ENCODE data around the gene RIMBP3C.
"Not testable (repeated sequence)": the region's sequence is repeated elsewhere in the genome, so short reads cannot be mapped to it uniquely, and the experiment has no call there.

RIMBP3C gene

DNA sequence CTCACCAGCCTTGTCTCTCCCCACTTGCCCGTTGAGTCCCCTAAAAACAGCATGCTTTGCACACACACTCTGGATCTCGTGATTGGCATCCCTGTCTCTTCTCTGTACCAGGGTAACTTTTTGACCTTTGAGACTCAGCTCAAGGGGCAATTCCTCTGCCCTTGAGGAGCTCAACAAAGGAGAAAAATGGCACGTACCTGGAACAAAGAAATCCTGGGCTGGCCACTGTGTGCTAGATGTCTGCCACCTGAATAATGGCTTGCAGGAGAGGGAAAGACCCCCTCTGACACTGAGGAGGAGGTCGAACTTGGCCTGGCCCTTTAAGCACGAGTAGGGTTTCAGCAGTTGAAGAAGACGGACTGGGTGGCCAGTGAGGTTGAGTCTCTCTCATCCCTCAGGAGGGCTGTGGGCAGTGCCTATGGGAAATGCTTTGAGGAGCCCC, 22.1 kb upstream of the RIMBP3C start:
- DNase-seq (ENCODE audit: low spot score), result no peak

DNA sequence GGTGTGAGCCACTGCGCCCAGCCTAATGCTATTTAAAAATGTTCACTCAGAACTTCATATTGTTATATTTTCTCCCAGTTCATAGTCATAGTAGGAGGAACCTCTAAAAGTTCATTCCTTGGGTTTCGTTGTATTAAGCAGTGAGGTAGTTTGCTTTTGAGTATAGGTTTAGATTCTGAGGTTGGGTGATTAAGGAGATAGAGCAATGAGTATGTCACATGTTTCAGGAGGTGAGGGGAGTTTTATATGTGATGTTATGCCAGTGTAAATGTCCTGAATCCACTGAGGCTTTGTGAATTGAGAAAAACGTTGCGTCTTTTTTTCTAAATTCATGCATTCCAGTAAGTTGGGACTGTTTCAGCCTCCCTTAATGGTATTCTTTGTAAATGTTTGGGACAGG, 20.4 kb upstream of the RIMBP3C start:
- DNase-seq (ENCODE audit: low spot score), result no peak

DNA sequence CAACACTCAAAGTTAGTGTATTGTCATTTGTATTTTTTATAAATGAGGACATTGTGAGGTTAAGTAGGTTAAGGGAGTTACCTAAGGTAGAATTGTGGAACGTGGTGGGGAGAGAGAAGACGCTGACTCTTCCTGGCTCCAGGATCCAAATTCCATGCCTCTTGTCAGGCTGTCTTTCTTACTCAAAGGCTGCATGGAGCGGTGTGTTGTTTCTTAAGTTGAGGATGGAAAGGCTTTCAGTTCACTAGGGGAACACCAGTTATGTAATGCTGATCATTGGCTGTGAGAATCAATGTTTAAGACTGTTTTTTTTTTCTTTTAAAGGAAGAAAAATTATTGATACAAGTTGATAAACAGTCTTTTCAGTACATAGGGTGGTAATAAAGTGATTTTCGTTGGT, 19.1 kb upstream of the RIMBP3C start:
- DNase-seq (ENCODE audit: low spot score), result no peak

DNA sequence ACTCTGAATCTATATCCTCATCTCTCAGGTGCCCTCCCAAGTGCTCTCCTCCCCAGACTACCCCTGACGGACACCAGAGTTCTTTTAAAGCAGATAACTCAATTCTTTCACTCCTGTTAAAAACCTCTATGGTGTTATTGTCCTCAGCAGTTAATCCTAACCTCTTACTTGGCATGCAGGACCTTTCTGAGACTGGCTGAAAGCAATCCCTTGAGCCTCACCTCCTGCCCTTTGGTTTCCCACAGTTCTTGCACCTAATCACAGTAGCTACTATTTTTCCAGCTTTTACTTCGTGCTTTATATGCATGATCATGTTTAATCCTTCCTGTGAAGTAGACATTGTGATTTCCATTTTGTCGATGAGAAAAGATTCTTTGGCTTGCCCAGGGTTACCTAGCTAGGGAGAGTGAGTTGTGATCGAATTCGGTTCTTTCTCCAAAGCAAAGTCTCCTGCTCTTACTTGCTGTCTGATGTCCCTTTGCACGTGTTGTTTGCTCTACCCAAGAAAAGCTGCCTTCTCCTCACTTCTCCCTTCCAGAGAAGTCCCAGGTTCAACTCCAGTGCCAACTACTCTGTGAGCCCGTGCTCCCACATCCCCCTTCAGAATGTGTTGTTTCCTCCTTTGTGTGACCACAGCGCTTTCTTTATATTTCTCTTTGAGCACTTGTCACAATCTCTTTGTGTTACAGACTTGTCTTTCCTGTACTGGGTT, 18.4 kb upstream of the RIMBP3C start:
- DNase-seq (ENCODE audit: low spot score), result no peak

DNA sequence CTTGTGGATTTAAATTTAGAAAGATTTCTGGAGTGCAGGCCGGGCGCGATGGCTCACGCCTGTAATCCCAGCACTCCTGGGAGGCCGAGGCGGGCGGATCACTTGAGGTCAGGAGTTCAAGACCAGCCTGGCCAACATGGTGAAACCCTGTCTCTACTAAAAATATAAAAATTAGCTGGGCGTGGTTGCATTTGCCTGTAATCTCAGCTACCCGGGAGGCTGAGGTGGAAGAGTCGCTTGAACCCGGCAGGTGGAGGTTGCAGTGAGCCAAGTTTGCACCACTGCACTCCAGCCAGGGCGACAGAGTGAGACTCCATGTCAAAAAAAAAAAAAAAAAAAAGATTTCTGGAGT, 17.8 kb upstream of the RIMBP3C start:
- DNase-seq (ENCODE audit: low spot score), result not testable (repeated sequence)

DNA sequence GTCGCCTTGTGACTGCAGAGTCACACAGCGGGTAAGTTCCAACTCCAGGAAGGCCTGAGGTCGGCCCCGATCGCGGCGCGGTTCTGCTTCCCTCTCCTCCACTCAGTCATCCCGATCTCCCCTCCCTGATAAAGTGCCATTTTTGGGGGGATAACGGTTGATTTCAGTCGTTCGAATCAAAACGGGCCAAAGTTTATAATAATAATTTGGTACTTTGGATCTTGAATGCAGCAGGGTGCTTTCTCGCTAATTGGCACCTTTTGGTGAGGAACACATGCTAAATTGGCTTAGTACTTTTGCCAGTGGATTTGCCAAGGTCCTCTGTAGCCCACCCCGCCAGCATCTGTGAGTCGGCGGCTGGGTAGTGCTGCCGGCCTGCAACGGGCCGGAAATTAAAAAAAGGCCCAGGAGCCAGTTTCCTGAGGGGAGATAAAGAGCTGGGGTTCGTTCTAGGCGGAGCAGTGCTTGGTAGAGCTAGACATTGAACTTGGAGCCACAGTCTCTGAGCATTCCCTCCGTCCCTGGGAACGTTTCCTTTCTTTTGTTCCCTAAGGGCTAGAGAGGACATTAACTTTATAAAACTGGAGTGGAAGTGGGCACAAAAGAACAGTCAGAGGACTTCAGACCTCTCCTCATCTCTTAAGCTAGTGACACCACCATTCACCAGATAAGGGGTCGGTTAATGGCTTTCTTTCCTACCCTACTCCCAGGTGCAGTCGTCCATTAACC, 17.2 kb upstream of the RIMBP3C start:
- no peak for DNase-seq (ENCODE audit: low spot score)

DNA sequence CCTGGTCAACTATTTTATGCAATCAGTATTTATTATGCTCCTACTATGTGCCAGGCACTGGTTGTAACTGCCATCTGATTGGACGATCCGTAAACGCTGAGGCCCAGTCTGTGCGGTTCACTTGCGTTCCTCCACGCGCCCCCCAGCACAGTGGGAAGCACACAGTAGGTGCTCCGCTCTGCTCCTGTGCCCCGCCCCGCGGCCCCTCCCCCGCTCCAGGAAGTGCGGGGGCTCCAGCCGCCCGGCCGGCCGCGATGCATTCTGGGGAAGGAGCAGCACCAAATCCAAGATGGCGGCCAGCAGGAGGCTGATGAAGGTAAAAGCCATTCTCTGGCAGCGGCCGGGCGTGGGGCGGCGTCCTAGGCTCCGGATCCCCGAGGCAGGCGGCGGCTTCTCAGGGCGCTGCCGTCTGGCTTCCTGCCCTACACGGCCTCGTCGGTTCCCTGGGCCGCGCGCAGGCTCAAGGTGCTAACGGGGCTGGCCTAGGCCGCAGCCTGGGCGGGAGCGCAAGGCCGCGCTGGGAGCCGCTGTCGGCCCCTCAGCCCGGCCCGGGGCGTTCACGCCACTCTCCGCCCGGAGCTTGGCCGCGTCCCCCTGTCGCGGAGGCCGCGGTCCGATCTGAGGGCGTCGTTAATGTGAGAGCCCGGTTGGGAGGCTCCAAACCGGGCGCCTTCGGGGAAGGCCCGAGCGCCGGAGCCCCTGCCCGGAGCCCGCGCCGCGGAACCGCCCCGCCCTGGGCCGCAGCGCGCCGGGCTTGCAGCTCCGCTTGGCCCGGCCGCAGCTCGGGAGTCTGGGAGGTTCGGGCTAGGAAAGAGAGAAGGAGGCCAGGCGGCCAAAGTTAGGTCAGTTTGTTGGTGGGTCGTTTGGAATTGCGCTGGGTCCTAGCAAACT, 16.4 kb upstream of the RIMBP3C start, which contains the start of gene UBE2L3:
Gene UBE2L3 (plus strand): TSS at position 259 of the 891 bp plus-strand sequence. CDS start 31 bp downstream, at position 290.
- DNase-seq (ENCODE audit: low spot score), result peak; percentile 80

DNA sequence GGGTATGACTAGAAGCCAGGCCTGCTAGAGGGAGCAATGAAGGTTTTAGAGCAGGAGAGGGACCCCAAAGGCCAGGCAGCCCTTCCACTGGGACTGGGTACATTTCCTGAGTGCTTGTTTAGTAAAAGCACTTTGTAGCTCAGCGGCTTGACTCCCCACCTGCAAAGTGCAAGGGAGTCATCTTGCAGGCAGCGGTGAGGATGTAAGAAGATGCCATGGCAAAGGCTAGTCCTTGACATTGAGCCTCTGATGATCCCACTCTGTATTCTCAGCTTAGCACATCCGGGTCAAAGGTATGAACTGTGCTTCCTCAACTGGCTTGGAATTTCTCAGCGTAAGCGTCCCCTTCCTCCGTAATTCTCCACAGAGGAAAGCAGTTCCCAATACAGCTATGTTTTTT, 13.2 kb upstream of the RIMBP3C start:
- DNase-seq (ENCODE audit: low spot score), result no peak

DNA sequence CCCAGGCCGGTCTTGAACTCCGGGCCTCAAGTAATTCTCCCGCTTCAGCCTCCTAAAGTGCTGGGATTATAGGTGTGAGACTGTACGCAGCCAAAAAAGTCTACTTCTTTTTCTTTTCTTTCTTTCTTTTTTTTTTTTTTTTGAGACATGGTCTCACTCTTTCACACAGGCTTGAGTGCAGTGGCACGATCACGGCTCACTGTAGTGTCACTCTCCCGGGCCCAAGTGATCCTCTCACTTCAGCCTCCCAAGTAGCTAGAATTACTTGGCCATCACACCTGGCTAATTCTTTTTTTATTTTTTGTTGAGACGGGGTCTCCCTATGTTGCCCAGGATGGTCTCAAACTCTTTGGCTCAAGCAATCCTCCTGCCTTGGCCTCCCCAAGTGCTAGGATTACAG, 12.7 kb upstream of the RIMBP3C start:
- DNase-seq (ENCODE audit: low spot score), result no peak

DNA sequence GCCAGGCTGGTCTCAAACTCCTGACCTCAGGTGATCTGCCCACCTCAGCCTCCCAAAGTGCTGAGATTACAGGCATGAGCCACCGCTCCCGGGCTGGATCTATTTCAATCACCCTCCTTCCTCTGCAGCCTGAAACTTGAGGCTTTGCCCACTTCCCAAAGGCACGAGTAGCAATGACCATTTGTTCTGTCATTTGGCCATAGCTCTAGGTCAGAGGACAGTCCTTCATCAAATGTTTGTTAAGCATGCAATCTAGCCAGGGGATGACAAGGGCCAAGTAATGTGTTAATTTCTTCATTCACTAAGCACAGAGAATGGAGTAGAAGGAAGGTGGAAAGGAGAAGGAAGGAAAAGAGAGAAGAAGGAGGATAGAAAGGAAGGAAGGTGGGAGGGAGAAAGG, 9.4 kb upstream of the RIMBP3C start:
- not testable (repeated sequence) for DNase-seq (ENCODE audit: low spot score)

DNA sequence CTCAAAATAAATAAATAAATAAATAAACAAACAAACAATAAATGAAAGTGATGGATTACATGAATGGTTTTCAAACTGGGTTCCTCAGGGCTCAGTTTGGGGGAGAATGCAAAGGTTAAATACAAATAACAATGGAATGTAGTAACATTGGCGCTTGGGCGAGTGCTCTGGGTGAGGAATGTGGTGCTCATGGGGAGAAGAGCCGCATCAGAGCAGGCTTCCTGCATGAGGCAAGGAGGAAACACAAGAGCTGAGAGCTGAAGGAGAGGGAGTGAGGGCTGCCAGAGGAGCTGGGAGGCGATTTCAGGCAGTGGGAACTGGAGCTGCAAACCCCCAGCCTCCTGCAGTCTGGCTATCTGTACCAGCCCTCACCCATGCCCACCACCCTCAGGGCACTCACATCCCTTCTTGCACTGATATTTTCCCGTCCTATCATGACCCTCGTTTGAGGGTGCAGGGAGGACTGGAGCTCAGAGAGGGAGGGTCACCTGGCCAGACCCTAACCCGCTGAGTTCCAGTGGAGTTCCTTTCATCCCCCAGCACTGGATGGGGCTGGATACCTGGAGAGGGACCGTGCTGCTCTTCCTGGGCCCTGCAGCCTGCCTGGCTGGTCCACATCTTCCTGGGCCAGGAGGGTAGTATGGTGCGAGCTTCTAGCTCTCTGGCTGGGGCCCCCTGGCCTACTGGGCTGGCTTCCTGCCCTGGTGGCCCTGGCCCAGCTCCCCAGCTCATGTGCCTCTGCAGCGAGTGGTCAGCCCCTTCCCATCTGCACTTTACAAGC, 8.3 kb upstream of the RIMBP3C start:
- DNase-seq (ENCODE audit: low spot score), result not testable (repeated sequence)

DNA sequence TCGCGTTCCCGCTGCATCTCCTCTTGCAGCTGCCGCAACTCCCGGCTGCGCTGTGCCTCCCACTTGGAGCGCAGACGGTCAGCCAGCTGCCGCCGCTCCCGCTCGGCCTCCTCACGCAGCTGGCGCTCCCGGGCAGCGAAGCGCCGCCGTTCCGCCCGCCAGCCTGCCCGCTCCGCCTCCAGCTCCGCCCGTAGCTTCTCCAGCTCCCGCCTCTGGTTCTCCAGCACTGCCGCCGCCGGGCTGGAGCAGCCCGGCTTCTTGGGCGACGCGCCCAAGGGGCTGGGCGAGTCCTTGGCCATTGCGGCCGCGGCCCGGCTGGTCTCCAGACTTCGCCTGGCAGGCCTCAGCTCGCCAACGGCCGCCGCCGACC, 598 bp downstream of the RIMBP3C start:
- not testable (repeated sequence) for DNase-seq (ENCODE audit: low spot score)

DNA sequence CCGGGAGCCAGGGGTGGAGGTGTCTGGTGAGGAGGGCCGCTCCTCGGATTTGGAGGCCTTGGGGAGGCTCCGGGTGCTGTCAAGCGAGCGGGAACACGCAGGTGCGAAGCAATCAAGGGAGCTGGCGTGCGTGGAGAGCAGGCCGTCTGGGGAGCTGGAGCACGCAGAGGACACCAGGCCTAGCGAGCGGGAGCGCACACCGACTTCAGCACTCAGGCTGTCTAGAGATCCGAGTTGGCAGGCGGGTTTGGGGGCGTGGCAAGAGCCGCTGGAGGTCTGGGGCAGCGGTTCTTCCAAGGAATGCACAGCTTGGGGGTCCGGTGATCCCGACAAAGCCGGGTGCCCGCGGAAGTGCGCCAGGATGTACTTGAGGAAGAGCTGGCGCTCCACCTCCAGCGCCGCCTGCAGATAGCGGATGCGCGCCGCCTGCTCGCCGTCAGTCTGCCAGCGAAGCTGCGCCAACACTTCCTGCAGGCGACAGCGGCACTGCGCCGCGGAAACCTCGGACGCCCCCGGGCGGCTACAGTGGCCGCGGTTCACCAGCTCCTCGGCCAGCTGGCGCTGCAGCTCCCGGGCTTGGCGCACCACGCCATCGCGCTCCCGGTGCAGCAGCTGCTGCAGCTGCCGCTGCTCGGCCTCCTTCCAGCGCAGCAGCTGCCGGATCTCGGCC, 1.1 kb downstream of the RIMBP3C start:
- not testable (repeated sequence) for DNase-seq (ENCODE audit: low spot score)

DNA sequence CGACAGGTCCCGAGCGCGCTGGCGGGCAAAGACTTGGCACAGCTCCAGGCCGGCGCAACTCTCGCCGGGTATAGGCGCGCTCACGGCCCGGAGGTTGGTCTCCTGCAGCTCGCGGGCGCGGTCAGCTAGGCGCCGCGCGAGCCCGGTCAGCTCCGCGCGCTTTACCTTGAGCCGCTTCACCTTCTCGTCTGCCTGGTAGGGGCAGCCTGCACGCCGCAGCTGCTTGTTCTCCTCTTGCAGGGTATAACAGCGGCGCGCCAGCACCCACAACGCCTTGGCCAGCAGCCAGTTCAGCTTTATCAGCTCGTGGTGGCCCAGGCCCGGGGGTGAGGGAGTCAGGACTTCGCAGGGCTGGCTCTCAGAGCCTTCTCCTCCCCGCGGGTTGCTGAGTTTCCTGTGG, 1.7 kb downstream of the RIMBP3C start:
- not testable (repeated sequence) for DNase-seq (ENCODE audit: low spot score)

DNA sequence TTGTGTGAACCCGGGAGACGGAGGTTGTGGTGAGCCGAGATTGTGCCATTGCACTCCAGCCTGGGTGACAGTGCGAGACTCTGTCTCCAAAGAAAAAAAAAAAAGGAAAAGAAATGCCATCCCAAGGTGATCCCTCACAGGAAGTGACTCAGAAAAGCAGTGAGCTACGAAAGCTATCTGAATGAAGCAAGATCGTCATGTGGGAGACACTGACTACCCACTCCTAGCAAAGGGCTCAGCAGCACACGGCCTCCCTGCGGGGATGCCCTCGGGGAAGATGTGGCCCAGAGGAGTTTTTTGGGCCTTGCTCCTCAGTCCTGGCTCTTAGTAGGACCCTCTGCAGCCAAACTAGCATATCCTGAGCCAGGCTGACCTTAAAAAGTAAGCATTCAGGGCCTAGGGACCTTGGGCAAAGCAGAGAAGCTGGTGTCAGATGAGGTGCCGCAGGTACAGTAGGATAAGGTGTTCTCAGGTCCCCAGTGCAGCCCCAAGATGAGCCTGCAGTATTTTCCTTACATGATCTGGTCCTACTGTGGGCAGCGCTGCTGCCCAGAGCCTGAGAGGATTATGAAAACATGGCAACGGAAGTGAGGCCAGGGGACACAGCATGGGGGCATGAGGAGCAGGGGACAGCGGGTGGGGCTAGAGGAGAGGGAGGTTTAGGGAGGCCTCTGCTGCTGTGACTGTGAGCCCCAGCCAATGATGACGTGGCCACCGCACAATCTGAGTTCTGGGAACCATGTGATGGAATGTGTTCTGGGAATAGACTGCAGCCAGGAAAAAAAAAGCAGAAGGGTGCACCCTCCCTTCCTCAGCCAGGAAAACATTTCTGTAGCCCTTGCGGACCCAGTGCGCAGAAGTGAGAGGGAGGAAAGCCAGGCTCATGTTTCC, 6.6 kb downstream of the RIMBP3C start:
- DNase-seq (ENCODE audit: low spot score), result not testable (repeated sequence)

DNA sequence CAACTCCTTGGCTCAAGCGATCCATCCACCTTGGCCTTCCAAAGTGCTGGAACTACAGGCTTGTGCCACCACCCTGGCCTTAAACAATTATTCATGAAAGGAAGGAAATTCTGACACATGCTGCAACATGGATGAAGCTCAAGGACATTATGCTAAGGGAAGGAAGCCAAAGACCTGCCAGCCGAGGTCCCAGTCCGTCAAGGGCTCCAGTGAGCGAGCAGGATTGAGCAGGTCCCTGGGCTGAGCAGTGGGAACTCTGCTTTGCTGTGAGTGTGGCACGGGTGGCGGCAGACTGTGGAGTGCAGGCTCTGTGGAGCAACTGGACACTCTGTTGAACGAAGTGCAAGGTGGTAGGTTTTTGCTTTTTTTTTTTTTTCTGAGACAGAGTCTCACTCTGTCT, 11.4 kb downstream of the RIMBP3C start:
- DNase-seq (ENCODE audit: low spot score), result not testable (repeated sequence)

DNA sequence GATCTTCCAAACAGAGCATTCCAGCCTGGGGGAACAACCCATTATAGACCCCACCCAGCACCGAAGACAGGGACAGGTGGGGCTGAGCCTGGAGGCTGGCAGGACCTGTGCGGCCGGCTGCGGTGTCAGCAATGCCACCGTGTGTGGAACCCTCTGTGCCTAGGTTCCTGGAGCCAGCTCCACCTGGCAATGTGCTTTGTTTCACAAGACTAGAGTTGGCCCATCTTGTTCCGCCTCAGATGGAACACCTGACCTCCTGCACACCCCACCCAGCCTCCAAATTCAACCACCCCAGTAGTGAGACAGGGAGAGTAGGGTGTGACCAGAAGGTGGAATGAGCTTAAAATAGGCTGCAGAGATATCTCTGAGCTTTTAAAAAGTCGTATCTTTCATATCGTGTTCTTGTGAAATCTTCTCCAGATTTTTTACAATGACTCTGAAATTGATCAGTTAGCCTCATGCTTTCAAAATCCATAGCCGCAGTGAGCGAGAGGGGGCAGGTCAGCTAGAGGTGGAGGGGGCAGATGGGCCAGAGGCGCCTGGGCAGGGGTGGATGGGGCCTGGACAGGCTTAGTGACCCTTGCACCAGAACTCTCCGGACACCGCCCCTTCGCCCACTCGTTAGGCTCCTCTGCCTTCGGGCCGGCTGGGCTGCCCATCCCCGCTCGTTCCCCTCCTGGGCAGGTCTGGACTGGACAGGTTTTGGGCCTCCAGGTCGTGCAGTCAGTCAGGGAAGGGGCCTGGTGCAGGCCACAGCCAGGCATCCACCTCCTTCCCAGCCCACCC, 18.2 kb downstream of the RIMBP3C start:
- DNase-seq (ENCODE audit: low spot score), result not testable (repeated sequence)

DNA sequence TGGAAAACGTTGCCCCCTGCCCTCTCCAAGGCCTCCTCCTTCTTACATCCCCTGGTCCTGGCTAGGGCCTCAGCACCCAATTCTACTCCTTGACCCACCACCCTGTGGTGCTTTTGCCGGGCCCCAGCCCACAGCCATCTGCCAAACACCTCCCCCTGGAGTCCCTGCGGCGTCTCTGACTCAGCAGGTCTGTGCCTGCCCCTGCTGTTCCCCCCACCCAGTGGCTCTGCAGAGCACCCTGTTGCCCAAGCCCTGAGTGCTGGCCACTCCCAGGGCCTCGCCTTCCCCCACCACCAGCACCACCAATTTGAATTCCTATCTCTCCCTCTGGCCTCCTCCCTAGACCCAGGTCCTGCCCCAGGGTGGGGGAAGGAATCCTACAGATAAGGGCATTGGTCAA, 19.7 kb downstream of the RIMBP3C start:
- not testable (repeated sequence) for DNase-seq (ENCODE audit: low spot score)

Measured in CD4-positive, alpha-beta T cell treated with Interleukin-2 at 100 ng/mL for 4 hours (primary cell).